HCT116 (cell line): ENCODE measurements around the gene BRD7.

ENCODE experiments used
- CTCF ChIP-seq, 3 experiments: fragments of 200-600 bp in 1 of 3; sonication (generic) in 1 of 3; IDR thresholded peaks in 2 of 3; conservative IDR thresholded peaks in 1 of 3; 2 replicates each; pipeline ENCODE4 v1.5.1; 2012 to 2017; ENCODE audit warnings: low read depth in 2 of 3, low read length in 2 of 3, antibody characterized with exemption in 1 of 3, borderline replicate concordance in 1 of 3, control low read depth in 1 of 3, mild to moderate bottlenecking in 1 of 3, mixed read lengths in 1 of 3, mixed run types in 1 of 3, moderate library complexity in 1 of 3; ENCODE audit not compliant: insufficient read depth in 1 of 3
- EZH2 ChIP-seq: fragments of 200-600 bp; sonication (generic); IDR thresholded peaks from 2 replicates; pipeline ENCODE4 v1.6.1; 2017; ENCODE audit warnings: antibody characterized with exemption, mixed run types
- EZH2phosphoT487 ChIP-seq: fragments of 200-600 bp; IDR thresholded peaks from 2 replicates; pipeline ENCODE4 v1.6.1; 2018; ENCODE audit warnings: antibody characterized with exemption, borderline replicate concordance
- JUND ChIP-seq: IDR thresholded peaks from 2 replicates; pipeline ENCODE4 v1.6.1; 2012
- MAX ChIP-seq: IDR thresholded peaks from 2 replicates; pipeline ENCODE4 v1.6.1; 2012
- POLR2A ChIP-seq: IDR thresholded peaks from 2 replicates; pipeline ENCODE4 v1.7.0; 2011; ENCODE audit warnings: borderline replicate concordance; ENCODE audit not compliant: insufficient read depth, insufficient read length; ENCODE audit errors: extremely low read depth
- POLR2AphosphoS5 ChIP-seq: IDR thresholded peaks from 2 replicates; pipeline ENCODE4 v1.6.1; 2011; ENCODE audit warnings: mild to moderate bottlenecking, low read depth, low read length, moderate library complexity
- SIN3A ChIP-seq: IDR thresholded peaks from 2 replicates; pipeline ENCODE4 v1.6.1; 2012; ENCODE audit warnings: low read depth
- SRF ChIP-seq: IDR thresholded peaks from 2 replicates; pipeline ENCODE4 v1.6.1; 2012; ENCODE audit warnings: low read depth
- ZFX ChIP-seq: fragments of 450-650 bp; IDR thresholded peaks from 2 replicates; pipeline ENCODE4 v1.6.1; 2017
- ZNF274 ChIP-seq: fragments of 200-500 bp; sonication (Bioruptor generic); IDR thresholded peaks from 2 replicates; pipeline ENCODE4 v1.6.1; 2014; ENCODE audit warnings: mild to moderate bottlenecking, low read depth, low read length, inconsistent platforms
- TF ChIP-seq, protein P1 (sequence below): IDR thresholded peaks from 2 replicates; pipeline ENCODE4 v1.6.1; 2012; ENCODE audit warnings: low read depth

DNA sequence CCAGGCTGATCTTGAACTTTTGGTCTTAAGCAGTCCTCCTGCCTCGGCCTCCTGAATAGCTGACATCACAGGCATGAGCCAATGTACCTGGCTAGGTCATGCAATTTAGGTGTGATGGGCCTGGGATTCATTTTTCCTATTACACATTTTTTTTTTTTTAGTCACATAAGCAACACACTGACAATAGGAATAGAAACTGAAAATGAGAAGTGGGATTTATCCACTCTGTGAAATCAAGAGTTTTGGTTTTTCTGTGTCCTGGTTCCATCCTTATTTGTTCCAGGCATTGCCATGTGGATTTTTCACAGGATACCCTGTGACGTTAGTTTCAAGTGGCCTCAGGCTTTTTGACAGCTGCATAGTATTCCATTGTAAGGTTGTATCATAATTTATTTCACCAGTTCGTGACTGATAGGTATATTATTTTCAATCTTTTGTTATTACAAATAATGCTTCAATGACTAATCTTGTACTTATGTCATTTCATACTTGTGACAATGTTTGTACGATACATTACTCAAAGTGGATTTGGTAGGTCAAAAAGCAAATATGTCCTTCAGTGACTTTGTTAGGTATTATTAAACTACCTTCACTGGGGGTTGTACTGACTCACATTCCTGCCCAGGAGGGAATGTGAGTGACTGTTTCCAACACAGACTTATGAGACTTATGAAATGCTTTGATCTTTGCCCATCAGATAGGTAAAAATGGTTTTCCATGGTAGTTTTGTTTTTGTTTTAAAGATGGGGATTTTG is 91.8 kb downstream of the BRD7 start:
- TF ChIP-seq POLR2AphosphoS5, result no peak
- TF ChIP-seq CTCF (IDR thresholded peaks at IDR 0.05 in 2 of 3, conservative IDR thresholded peaks at IDR 0.05 in 1 of 3; ENCODE audit: borderline replicate concordance in 1 of 3, insufficient read depth in 1 of 3, low read depth in 2 of 3, low read length in 2 of 3), result no peak
- TF ChIP-seq POLR2A, result no peak
- no peak for TF ChIP-seq EZH2
- TF ChIP-seq EZH2phosphoT487, result no peak
- TF ChIP-seq MAX, result no peak
- no peak for TF ChIP-seq ZNF274
- TF ChIP-seq, protein P1, sequence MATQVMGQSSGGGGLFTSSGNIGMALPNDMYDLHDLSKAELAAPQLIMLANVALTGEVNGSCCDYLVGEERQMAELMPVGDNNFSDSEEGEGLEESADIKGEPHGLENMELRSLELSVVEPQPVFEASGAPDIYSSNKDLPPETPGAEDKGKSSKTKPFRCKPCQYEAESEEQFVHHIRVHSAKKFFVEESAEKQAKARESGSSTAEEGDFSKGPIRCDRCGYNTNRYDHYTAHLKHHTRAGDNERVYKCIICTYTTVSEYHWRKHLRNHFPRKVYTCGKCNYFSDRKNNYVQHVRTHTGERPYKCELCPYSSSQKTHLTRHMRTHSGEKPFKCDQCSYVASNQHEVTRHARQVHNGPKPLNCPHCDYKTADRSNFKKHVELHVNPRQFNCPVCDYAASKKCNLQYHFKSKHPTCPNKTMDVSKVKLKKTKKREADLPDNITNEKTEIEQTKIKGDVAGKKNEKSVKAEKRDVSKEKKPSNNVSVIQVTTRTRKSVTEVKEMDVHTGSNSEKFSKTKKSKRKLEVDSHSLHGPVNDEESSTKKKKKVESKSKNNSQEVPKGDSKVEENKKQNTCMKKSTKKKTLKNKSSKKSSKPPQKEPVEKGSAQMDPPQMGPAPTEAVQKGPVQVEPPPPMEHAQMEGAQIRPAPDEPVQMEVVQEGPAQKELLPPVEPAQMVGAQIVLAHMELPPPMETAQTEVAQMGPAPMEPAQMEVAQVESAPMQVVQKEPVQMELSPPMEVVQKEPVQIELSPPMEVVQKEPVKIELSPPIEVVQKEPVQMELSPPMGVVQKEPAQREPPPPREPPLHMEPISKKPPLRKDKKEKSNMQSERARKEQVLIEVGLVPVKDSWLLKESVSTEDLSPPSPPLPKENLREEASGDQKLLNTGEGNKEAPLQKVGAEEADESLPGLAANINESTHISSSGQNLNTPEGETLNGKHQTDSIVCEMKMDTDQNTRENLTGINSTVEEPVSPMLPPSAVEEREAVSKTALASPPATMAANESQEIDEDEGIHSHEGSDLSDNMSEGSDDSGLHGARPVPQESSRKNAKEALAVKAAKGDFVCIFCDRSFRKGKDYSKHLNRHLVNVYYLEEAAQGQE, result no peak
- no peak for TF ChIP-seq SRF
- TF ChIP-seq JUND, result no peak
- TF ChIP-seq SIN3A, result no peak
- TF ChIP-seq ZFX, result no peak
